ENCODE data around the gene IL1RAPL1.
A peak's percentile ranks its signal among the peaks of the same experiment; 100 is the strongest.

The IL1RAPL1 gene

DNA sequence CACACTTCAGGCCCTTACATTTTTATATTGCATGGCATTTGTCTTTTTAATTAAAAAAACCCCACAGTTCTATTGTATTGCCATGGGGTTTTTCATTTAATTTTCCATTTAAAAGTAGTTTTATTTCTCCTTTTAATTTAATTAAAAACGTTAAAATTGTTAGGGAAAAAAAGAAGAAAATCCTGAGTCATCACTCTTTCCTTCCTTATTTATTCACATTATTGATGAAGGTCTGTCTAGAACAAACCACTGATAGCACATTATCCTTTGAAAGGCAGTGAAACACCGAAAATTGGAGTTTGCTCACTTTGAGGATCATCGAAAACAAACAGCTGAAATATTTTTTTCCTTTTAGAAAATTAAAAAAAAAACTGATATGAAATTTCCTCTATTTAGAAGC, 868.5 kb downstream of the IL1RAPL1 start:
- no peak for DNase-seq

DNA sequence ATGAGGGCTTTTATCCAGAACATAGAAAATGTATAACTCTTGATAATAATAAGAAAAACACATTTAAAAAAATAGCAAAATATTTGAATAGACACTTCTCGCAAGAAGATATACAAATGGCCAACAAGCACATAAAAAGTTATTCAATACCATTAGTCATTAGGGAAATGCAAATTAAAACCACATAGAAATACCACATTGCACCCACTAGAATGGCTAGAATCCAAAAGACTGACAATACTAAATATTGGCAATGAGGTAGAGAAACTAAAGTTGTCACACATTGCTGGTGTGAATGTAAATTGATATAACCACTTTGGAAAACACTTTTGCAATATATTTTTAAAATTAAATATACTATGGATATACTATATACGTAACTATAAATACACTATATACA, 873.8 kb downstream of the IL1RAPL1 start:
- DNase-seq = no peak

DNA sequence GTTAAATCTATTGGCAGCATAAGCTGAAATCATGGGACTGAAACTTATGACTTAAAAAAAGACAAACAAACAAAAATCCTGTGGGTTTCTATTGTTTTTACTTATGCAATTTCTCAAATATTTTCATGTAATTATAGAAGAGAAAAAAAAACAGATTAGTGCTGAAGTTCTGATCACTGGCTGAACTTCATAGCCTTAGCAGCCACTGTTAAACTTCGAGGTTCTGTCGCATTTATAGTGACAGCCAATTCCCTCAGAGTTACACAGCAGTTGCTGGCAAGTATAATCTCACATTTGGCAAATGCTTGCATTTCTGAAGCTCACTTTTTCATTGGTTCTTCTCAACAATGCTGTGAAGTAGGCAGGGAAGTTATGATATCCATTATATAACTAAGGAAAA, 879.2 kb downstream of the IL1RAPL1 start:
- no peak for DNase-seq

DNA sequence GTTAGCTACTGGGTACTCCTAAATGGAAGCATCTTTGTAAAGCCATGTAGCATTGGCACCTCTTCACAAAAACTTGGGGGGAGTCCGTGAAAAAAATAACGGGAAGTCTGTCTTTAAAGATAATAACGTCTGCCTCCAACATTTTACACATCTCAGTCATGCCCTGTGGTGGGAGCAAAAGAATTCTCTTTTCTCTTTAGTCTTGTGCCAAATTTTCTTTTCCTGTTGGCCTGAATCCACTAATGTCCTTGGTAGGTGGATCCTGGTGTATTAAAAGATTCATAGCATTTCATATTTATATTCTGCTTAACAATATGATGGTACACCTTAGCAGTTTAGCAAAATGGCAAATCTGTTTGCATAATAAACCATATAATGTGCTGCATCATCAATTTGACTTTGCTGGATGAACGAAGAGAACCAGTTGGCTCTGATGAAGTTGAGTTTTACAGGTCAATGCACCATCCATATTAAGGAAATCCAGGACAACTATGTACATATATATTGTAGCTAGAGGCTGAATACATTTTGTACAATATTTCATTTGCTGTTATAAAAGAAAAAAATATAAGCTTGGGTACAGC, 881.8 kb downstream of the IL1RAPL1 start:
- no peak for DNase-seq

DNA sequence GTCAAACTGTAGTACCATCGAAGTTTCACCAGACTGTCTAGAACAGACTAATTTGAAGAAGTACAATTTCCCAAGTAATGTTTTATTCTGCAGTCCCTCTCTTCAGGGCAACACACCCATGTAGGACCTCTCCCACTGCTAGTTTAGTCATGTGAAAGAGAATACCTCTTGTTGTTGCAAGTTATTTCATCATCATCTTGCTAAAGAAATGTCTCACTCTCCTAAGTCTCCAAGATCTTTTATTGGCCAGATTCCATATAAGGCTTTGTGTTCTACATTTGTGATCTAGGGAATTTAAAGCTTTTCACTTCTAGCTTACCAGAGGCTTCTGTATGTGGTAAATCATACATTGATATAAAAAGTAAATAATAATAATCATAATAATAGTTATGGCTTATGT, 882.8 kb downstream of the IL1RAPL1 start:
- no peak for DNase-seq

DNA sequence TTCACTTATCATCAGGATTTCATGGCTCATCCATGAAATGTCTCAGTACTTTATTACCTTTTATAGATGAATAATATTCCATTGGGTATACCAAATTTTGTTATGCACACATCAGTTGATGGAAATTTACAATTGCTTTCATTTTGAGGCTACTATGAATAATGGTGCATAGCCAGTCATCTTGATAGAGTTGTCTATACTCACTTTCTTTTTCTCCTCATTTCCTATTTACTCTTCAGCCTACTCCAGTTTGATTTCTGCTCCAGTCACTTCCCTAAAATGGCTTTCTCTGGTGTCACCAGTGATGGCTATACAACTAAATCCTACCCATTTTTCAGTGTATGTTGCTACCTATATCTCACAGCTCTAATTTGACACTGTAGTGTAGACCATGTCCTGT, 884.6 kb downstream of the IL1RAPL1 start:
- DNase-seq = no peak

DNA sequence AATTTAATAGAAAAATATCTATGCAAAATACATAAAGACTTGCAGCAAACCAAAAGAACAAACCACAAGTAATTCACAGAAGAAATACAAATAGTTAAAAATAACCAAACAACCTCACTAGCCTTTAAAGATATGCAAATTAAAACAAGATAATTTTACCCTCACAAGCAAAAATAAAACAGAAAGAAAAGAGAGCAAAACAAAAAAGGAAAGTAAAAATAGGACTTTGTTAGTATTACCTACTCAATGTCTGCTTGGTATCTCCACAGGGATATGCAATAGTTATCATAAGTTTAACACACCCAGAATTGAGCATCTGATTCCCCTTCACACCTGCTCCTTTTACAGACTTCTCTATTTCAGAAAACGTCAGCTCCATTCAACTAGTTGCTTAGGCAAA, 890.6 kb downstream of the IL1RAPL1 start:
- DNase-seq = no peak

DNA sequence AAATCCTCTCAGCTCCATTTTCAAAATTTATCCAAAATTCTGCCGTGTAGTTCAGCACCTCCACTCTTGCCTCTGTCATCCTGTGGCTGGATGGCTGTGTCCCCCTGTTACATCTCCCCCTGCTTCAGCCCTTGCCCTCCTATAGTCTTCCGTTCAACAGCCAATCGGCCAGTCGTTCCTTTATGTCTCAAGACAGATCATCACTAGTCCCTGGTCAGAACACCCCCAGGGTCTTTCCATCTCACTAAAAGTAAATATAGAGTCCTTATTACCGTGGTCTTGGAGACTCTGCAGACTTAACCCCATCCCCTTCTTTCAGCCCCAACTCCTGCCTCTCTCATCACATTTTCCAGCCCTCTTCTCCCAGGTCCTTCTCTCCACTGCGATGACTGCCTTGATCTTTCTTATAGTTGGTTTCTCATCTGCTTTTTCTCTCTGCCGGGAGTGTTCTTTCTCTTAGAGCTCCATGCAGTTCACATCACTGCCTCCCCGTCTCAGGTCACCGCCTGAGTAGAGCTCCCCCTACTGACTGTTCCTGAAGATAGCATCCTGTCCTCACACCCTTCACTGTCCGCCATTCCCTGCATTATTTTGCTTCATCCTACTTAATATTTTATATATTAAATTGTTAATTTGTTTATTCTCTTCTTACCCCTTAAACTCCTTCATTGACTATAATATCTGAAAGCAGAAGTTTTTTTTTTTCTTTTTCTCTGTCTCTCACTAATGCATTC, 891.3 kb downstream of the IL1RAPL1 start:
- DNase-seq = peak; percentile 5

DNA sequence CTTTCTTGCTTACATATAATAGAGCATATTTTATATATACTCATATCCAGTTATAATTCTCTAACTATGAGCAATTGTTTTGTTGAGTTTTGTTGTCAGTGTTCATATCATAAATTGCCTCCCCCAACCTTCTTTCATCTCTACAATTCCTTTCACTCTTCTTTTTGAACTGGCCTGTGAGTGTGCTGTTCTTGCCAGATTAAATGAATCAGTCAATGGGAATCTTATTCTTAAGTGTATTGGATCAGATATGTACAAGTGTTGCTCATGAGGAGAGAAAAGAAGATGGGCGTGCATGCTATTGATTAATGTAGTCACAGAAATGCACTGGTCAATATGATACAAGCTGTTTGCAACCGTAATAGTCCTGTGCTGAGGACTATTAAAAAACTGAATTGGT, 900.0 kb downstream of the IL1RAPL1 start:
- no peak for DNase-seq

DNA sequence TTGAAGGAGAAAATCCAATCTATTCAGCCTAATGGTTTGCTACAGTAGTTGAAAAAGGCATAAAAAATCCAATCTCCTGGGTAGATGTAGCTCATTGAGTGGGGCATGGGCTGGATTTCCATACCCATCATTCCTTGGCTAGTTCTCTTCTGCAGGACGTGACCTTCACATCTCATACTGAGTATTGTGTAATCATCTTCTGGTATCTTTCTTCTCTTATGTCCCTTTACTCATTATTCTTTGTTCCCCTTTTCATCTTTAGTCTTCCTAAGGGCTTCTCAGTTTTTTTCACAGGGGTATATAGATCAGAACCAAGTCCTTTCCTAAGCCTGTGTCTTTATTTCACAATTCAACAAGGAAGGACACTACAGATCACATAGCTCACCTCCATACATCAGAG, 900.5 kb downstream of the IL1RAPL1 start:
- DNase-seq = no peak

DNA sequence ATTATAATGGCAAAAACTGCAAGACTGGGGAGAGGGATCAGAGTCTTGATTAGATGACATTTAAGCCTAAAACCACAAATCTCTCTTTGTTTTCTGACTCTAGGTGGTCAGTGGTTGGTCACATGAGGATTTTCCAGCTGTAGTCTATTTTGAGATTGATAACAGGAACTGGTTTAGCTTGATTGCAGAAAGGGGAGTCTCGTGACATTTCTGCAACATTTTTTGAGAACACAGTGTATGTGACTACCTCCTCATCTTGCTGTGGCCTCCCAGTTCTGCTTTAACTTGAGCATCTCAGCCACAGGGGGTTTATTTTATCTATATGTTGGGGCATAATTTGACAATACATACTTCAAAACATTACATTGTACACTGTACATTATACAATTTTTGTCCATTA, 901.7 kb downstream of the IL1RAPL1 start:
- DNase-seq = no peak

DNA sequence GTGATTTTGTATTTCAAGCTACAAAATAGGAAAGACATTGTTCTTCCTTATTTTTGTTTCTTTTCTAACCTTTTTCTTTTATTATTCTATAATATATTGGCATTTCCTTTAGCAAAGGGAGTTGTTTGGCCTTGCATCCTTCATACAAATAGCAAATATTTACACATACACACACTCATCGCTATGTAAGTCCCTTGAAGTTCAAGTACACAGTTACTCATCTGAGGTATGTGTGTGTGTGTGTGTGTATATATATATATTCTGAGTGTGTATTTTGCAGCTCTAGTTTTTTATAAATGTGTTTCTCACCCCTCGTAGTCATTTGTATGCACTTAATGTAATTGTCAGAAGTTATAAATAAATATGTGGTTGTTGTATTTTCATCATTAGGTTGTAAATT, 903.4 kb downstream of the IL1RAPL1 start:
- DNase-seq = no peak

DNA sequence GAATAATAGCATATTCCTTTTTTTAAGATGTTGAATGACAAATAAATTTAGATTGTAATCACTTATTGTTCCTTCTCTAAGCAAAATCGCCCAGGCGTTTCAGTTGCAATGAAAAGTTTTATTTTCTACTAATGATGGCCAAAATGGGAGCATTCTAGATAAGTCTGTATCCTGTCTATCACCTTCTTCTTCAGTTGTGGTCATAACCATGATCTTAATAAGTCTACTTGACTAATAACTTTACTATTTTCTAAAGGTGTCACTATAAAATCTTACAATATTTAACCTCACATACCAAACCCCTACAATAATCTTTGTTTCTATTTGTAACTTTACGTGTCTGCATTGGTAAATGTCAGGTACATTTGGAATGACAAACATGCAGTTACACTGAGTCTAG, 904.4 kb downstream of the IL1RAPL1 start:
- no peak for DNase-seq

DNA sequence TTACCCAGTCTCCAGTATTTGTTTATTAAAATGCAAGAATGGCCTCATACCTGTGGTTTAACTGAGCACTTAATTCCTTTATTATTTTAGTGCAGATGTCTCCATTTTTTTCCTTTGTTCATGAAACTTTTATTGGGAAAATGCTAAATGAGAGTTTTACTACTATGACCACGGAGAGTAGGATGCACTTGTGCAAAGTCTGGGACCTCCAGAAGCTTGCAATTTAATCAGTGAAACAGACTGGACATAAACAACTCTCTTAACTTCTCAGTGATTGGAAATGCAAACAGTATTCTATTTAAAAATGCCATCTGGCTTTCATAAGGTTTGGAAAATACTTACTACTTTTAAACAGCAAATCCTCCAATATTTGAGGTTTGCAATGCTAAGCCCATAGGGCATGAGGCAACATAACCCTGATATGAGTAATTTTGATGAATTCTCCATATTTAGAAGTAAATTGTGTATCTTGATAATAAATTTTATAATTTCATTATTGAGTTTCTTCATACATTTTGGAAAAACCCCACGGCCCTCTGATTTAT, 909.5 kb downstream of the IL1RAPL1 start:
- no peak for DNase-seq

DNA sequence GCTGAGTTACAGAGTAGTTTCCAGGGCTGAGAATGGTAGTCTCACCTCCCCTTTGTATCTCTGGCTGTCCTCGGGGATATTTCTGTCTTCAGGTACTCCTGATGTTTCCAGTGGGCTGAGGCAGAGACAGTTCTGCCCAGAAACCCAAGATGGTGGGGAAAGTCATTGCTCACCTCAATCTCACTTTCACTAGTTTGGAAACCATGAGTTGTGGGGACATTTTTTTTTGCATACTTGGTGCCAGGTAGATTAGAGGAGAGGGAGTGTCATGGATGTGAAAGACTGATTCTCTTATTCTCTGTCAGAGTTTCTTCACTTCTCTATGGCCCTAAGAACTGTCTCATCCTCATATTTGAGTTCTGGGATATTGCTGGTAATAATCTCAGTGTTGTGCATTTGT, 919.5 kb downstream of the IL1RAPL1 start:
- DNase-seq = no peak

DNA sequence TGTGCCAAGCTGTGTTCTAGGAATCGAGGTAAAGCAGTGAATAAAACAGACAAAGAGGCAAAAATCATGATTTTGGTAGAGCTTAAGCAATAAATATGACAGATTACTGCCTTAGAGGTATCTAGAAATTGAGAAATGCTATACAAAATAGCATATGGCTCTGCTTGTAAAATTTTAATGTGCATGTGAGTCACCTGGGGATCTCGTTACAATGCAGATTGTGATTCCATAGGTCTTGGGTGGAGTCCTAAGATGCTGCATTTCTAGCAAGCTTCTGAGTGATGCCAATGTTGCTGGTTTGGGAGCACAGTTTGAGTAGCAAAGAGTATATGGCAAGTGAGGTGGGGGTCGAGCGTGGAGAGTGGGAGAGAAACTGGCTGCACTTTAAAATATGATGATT, 930.9 kb downstream of the IL1RAPL1 start:
- no peak for DNase-seq

DNA sequence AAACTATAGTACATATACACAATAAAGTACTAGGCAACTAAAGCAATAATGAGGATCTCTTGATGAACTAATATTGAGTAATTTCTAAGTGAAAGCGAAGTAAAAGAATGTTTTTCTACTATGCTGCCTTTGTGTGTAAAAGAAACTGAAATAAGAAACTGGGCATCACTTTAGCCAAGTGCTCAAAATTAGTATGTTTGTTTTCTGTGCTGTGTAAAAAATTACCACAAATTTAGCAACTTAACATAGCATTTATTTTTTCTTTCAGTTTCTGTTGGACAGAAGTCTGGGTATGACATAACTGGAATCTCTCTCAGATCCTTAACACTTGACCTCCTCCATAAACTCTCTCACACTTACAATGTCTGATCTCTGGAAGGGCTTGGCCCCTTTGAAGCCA, 941.0 kb downstream of the IL1RAPL1 start:
- no peak for DNase-seq

DNA sequence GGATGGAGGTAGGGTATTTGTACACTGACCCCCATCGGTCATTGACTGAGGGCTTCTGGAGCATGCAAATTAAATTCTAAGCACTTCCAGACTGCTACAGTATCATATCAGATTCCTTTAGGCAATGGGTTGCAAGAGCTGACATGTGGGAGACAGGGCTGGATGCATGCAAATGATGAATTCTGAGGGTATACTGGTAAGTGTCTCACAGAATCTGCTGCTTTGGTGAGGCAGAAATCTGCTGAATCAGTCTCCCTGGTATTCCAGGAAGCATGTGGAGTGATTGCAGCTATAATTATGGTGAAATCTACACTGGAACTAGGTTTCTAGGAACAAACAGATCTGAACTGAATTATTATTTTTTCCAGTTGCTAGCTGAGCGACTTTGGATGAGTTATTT, 943.3 kb downstream of the IL1RAPL1 start:
- no peak for DNase-seq

DNA sequence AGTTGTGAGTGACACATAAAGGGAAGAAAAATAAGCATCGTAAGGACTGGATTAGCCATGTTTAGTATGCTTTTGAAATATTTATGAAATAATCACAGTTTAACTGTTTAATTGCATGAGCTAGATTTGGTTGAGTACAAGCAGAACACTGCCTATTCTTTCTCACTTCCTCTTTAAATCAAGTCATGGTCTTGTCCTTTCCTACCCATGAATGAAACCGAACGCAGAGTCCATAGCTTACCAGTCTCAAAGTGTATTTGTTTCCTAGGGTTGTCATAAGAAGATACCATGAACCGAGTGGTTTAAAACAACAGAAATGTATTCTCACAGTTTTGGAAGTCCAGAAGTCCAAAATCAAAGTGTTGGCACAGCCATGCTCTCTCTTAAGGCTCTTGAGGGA, 944.1 kb downstream of the IL1RAPL1 start:
- DNase-seq = no peak

DNA sequence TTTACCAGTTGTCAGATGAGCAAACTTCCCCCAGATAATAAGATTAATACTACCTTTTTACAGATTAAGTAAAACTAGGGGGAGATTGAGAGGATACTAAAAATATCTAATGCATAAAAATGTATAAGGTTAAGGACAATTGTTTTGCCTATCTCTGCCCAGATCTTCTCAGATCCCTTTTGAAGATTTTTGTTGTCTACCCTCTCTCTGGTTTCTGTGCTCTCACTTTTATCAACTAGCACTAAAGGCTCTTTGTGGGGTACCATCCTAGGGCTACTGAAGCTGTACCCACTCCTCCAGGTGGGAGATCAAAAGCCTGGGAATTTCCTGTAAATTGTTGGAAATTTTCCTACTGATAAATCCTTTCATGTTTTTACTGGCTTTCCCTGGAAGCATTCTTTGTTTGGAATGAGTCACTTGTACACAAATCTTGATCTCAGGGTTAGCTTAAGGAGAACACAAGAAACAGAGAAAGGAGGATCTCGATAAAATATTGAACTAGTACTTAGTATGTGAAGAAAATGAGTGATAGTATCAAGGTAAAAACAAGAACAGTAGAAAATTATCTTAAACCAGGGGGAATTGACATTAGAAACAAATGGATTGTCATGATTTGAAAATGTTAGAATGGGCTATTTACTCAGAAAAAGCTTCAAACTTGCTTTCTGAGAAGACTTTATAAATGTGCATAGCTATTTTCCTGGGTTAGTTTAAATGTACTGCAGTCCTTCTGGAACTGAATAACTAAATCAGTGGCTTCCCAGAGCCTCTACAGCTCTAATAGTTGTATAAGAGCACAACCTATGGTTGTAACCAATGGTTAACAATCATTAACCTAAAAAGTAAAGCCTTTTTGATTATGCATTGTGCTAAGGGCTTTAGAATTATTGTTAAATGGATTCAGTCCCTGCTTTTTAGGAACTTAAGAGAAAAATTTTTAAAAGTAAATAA, 948.2 kb downstream of the IL1RAPL1 start:
- no peak for DNase-seq

DNA sequence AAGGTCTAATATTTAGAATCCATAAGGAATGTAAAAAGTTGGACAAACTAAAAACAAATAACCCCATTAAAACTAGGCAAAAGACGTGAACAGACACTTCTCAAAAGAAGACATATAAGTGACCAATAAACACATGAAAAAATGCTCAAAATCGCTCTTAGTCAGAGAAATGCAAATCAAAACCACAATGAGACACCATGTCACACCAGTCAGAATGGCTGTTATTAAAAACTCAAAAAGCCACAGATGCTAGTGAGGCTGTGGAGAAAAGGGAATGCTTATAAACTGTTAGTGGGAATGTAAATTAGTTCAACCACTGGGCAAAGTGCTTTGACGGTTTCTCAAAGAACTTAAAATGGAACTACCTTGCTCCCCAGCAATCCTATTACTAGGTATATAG, 953.8 kb downstream of the IL1RAPL1 start:
- no peak for DNase-seq

DNA sequence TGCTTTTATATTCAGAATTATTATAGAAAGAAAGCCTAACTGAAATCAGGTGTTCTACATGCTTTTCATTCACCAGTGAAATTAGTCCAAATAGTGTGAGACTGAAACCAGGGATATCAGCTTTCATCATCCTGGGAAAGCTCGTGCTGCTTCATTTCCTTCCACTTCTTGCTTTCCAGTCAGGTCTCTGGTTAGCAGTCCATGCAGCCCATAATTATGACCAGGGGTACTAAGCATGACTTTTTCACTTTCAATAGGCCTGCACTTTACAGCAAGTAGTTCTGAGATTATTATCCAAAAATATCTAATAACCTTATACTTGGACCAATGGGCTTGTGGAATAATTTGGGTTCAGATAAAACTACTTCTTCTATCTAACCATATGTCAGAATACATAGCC, 954.9 kb downstream of the IL1RAPL1 start:
- no peak for DNase-seq

DNA sequence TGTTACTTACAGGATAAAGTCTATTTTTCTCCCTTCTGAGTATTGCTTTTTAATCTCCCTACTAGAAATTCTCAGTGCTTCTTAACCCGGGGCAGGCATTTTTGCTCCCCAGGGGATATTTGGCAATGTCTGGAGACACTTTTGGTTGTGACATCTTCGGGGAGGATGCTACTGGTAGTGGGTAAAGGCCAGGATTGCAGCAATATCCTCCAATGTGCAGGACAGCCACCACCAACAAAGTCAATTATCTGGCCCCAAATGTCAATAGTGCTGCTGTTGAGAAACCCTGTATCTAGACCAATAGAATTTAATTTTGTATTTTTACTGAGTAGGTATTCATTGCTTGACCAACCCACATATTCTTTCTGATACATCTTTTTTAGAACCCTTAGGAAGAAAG, 958.6 kb downstream of the IL1RAPL1 start:
- no peak for DNase-seq

DNA sequence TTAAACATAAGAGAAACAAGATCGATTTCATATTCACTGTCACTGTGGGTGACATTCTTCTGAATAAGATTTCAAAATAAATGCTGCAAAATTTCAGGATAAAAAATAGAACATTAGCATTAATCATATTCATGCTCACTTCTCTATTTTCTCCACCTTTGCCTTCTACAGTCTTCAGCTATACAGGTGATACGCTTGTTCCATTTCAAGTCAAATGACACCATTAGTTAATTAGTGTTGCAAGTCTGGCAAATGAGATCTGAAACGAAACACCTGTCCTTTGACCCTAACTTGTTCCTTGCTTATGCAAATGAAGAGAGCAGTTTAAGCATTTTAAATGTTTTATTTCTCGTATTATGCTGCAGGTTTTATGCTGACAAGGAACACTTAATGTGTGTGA, 960.6 kb downstream of the IL1RAPL1 start:
- DNase-seq = no peak
